ENCODE data around the gene DDX17.
A peak's percentile ranks its signal among the peaks of the same experiment; 100 is the strongest.

DDX17 gene

DNA sequence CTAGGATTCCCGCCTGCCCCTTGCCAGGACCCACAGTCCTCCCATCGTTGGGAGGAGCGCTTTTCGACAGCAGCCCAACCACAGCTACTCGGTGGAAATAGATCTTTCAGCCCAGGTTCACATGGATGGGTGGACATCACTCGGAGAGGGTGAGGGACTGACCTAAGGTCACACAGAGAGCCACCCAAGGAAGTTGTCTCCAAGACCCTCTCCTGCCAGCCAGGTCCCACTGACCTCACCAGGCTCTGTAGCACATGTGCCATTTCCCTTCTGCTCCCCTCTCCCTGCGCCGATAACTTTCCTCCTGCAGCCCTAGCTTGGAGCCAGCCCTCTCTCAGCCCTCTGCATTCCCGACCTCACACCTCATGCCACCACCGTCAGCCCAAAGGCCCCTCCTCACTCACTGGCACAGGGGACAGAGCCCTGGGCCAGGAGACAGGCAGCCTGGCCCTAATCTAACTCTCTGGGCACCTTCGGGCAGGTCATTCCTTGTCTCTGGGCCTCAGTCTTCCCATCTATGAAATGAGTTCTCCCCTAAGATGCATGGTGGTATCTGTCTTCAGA is 55.8 kb downstream of the DDX17 start:
- no peak for DNase-seq

DNA sequence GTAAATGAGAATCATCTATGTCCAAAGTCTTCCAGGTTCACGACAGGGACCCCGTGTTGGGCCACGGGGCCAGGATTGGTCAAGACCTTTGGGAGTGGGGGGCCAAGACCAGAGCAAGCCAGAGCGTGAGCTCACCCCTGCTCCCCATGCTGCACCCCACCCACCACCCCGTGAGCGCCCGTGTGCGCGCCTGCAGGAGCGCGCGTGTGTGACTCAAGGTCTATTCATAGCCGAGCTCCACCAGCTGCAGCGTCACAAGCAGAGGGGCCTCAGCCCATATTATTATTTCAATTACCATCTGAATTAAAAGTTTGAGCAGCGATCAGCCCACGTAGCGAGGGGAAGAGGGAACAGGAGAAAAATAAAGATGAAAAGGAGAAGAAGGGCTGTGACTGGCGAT is 56.3 kb downstream of the DDX17 start:
- peak in 15 of 58 donors; percentile 9 to 60 (median 28) for DNase-seq

DNA sequence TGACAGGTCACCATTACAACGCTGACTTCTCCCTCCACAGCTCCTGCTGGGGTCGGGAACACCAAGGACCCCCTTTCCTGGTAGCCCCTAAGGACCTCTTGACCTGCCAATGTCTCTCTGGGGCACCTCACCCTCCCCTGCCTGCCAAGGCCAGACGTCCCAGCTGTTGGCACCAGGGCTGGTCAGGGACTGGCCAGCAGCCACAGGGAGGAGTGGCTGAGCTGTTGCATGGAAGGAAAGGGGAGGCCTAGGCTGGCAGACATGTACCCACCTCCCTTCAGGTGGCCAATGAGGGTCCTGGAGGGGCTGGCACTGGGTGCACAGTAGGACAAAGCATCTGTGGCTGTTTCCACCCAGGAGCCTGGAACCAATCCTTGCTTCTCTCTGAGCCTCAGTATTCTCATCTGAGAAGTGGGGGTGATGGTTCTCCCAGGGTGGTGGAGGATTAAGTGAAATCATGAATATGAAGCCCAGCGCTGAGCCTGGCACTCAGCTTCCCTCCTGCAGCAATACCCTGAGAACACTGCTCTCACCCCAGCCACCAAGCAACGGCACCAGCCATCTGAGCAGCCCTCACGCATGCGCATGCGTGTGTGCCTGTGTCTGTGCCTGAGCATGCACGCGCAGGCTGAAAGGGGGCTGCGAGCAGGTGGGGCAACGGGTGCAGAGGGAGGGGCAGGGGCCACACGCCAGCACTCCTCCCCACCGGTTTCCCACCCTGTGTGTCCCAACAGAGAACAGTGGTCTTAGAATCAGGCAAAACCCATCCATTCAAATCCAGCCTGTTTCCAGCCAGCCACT is 57.0 kb downstream of the DDX17 start:
- peak in 5 of 58 donors; percentile 11 to 42 (median 27) for DNase-seq

DNA sequence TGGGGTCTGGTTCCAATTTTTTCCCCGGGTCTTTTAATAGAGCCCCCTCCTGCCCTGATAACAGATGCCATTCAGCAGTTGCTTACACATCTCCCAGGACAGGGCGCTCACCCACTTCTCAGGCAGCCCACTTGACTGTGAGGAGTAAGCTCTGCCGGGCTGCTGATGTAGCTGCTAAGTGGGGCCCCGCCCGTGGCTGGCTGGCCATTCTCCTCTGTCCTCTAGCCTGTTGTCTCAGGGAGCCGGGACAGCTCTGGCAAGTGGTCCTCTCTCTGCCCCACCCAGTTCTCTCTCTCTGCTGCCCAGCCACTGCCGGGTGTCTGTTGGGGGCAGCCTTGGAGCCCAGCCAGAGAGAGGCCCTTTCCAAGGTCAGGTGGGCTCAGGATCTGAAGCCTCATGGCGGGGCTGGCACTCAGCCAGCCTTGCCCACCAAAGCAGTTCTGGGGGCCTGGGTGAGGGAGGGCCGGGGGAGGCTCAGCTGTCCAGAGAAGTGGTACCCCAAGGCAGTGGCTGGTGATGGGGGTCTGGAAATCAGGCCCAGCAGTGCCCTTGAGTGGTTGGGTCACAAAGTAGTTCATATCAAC is 60.0 kb downstream of the DDX17 start:
- DNase-seq: no peak

DNA sequence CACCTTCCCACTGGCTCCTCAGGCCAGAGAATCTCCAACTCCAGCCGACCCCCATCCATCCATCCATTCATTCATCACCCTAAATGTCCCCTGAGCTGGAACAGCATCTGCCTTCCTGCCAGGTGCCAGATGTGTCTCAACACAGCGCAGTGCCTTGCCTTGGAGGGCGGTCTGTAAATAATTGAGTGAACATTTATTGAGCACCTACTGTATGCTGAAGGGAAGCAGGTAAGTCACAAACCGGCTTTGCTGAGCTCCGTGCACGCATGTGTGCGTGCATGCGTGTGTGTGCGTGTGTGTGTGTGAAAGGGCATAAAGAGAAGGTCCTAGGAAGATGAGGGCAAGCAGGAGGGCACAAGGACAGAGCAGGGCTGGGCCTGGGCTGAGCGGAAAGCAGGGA is 61.3 kb downstream of the DDX17 start:
- no peak for DNase-seq

DNA sequence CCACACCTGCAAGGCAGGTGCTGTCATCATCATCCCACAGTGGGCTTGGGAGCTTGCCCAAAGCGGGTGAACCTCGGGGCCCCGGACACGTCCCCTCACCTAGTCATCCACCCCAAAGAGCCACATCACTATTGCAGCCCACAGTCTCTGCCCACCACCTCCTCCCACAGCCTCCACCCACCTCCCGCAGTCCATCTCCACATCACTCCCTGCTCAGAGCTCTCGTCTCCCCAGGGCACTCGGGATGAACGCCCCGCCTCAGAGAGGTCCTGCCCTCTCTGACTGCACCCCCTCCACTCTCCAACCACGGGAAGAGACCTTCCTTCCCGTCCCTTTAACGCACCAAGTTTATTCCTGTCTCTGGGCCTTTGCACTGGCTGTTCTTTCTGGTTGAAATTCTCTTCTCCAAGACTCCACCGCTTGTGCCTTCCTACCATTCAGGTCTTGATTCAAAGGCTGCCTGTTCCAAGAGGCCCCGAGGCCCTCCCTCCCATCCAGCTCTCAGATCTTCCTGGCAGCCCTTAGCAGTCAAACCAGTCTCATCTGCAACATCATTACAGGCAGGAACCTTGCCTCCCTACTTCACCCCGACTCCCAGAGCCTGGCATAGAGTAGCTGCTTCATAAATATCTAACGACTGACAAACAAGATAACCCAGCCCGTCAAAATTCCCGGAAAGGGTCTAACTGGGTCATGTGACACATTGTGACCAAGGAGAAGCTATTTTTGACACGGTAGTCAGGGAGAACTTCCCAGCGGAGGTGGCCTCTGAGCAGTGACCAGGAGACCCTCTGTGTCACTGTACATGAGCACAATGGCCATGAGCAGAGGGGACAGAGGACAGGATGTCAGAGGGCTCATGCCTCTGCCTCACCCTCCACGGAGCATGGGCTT is 62.2 kb downstream of the DDX17 start:
- no peak for DNase-seq

DNA sequence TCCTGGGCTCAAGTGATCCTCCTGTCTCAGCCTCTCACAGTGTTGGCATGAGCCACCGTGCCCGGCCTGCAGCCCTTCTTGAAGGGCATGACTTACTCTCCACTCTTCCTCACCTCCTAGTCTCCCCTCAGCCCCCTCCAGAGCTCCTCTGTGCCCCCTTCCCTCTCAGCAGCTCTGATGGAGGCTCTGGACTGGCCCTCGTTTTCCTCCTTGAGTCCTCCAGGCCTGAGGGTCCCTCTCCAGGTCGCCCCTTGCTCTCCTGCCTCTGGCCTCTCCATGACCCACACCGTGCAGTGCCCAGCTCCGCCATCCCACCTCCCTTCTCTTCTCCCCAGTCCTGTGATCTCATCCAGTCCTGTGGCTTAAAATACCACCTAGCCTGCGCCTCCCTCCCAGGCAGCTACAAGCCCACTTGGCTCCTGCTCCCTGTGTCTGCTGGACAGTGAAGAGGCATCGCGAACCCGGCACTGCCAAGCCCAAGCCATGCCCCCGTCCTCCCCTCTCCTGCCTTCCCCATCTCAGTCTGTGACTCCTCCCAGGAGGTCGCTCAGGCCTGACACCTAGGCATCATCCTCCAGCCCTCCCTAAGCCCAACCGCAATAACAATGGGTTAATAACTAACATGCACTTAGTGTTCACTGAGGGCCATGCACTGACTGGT is 63.0 kb downstream of the DDX17 start:
- no peak for DNase-seq

DNA sequence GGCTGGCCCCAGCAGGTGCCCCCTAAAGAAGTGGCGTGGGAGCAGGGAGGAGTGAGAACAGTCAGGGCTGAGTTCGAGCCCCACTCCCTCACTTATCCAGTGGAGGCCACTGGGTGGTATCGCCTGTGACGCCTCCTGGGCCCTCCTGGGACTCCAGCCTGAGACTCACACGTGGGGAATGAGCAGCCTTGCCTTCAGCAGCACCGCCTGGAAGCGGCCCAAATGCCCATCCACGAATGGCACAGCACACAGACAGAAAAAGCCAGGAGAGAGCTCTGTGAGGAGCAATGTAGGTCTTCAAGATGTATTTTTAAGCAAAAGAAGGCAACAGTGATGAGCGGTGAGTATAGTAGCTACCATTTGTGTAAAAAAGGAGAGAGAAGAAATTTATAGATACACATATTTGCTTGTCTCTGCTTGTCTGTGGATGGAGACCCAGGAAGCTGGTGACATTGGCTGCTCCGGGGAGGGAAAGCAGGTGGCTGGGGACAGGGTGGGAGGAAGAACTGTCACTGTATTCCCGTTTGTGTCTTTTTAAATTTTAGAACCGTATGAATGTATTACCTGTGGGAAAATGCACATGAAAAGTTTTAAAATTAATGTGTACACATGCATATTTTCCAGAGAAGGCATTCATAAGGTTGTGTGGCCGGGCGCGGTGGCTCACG is 64.4 kb downstream of the DDX17 start:
- DNase-seq: peak in 10 of 58 donors; percentile 8 to 50 (median 26)

DNA sequence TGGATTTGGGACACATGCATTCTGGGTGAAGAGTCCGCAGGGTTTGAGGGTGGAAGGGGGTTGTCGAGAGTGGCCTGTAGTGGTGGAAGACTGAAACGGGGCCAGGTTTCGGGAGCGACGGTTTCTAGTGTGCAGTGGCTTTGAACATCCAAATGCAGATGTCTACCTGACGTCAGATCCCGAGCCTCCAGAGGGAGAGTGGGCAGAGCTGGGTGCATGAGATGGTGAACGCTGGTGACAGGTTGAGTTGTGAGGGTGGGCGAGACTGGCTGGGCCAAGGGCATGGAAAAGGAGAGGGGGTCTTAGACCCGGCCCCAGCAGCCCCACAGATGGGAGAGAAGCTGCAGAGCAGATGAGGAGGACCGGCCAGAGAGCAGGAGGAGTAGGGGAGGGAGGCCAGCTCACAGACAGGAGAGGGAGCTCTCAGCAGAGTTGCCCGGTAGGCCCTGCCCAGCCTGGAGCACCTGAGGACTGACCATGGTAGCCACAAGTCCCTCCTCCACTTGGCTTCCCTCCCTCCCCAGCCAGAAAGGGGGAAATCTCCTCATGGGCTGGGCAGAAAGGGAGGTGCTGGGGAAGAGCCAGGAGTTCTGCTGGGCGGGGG is 65.3 kb downstream of the DDX17 start:
- no peak for DNase-seq

DNA sequence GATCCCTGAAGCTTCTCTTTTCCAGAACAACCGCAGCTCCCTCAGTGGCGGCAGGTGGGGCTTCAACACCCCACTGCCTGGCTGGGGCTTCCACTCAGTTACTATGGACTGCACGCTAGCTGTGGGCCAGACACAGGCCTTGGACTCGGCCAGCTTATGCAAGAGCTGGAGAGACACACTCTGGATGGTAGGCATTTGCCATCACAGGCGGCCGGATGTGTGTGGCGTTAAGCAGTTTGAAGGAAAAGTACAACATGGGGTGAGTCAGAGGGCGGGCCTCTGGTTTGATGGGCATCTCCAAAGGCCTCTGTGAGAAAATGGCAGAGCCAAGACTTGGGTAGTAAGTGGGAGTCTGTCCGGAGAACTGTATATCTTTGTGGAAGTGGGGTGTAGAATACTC is 68.7 kb downstream of the DDX17 start:
- no peak for DNase-seq

DNA sequence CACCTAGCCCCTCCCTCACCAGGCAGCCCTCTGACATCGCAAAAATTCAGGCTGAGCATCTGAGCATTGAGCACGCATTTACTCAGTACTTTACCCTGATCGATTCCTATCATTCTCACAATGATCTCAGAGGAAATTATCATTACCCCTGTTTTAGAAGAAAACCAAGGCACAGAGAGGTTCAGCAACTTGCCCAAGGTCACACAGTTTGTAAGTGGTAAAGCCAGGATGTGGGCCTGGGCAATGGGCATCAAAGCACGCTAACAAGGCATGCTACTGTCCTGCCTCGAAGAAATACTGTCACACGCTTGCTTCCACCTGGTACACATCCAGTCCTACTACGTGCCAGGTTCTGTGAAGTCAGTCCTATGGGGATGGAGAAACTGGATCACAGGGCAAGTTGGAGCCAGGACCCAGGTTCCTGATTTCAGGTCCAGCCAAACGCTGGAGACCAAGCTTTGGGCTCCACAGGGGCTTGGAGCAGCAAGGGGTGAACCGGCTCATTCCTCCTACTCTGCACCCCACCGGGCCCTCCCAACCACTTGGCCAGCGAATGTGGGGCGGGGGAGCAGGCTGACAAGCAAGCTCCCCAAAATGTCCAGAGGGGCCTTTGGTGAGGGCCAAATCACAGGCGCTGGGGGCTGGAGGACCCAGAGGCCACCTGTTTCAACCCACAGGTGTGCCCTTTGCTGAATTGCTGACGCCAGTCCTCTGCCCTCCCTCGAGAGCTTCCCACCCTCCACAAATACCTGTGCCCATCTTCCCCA is 69.3 kb downstream of the DDX17 start:
- DNase-seq: no peak

DNA sequence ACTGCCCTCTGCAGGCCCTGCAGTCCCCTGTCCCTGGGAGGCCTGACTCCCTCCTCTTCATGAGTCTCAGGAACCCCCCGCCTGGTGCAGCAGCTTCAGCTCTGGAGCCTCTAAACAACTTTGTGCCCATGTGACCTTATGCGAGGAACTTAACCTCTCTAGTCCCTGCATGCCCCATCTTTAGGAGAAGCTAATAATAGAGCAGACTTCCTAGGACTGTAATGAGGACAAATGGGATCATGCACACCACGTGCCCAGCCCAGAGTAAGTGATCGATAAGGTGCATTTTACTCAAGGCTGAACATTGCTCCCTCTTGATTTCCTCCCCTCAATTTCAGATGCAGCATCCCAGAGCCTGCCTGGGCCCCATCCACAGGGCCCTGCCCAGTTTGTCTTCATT is 70.1 kb downstream of the DDX17 start:
- no peak for DNase-seq

DNA sequence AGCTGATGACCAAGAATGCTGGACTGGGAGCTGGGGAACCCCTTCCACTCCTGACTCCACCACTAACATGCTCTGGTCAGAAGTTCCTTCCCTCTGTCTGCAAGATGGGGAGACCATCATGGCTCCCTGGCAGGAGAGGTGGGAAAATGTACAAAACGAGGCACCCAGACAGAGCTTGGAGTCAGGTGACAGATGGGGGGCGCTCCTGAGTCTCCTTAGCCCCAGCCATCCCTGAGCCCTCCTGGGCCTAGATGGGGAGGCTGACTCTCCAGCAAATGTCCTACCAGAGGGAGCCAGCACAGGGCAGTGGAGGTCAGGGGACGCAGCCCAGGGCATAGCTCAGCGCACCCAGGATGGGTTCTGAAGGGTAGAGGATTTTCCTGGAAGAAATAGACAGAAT is 71.1 kb downstream of the DDX17 start:
- DNase-seq: no peak

DNA sequence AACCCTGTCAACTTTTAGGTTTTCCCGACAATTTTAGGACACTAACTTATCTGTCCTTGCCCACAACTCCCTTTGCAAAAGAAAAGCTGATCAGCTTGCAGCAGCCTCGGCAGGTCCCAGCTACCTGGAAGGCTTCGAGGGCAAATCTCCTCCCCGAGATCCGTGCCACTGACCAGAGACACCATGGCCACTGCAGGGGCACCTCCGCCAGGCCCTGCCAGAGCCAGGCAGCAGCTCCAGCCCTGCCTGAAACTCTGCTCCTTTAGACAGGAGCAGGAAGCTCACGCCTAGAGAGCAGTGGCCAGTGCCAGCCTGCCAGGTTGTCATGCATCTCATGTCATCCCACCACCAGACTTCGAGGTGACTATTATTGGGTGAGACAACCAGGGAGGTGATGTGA is 72.2 kb downstream of the DDX17 start:
- DNase-seq: no peak
